Transverse colon (tissue), 4 donors: ENCODE measurements around the gene ZYX. TPM values are rescaled to one million over a fixed set of nuclear protein-coding genes. Genes with fewer than 3 reads are reported as not detected.

Experiments
- DNase-seq: peaks from one replicate; pipeline ENCODE4 v3.0.0-alpha.2; 2019
- H3K27ac ChIP-seq, 4 donors: fragments of 200-600 bp; sonication (generic); 2 replicates each; pipeline ENCODE4 v1.5.1; 2016 to 2018; ENCODE audit warnings: inconsistent platforms in 4 of 4
- H3K27me3 ChIP-seq: fragments of 200-600 bp; sonication (generic); 2 replicates; pipeline ENCODE4 v1.5.1; 2017; ENCODE audit warnings: inconsistent platforms
- H3K36me3 ChIP-seq, 4 donors: fragments of 200-600 bp; sonication (generic); 2 replicates each; pipeline ENCODE4 v1.5.1; 2017 to 2019; ENCODE audit warnings: inconsistent platforms in 4 of 4
- H3K4me1 ChIP-seq, 4 donors: fragments of 200-600 bp; sonication (generic); 2 replicates each; pipeline ENCODE4 v1.5.1; 2017 to 2020; ENCODE audit warnings: inconsistent platforms in 4 of 4
- H3K4me3 ChIP-seq, 4 donors: fragments of 200-600 bp; sonication (generic); 1 replicate in 1 of 4; 2 replicates in 3 of 4; pipeline versions ENCODE4 v1.5.1 to v1.6.1; 2017 to 2019; ENCODE audit warnings: inconsistent platforms in 4 of 4
- H3K9me3 ChIP-seq, 2 donors: fragments of 200-600 bp; sonication (generic); 2 replicates each; pipeline ENCODE4 v1.5.1; 2017 to 2019; ENCODE audit warnings: inconsistent platforms in 2 of 2
- EP300 ChIP-seq: sonication (generic); formaldehyde crosslinking; IDR thresholded peaks from one replicate; pipeline ENCODE4 v1.6.1; 2017; ENCODE audit warnings: antibody characterized with exemption, low read depth
- POLR2A ChIP-seq: fragments of 450-650 bp; IDR thresholded peaks from one replicate; pipeline ENCODE4 v1.6.1; 2016; ENCODE audit warnings: antibody characterized with exemption, mild to moderate bottlenecking, moderate library complexity
- POLR2AphosphoS5 ChIP-seq, 3 donors: sonication (generic); formaldehyde crosslinking; IDR thresholded peaks; one replicate each; pipeline ENCODE4 v1.6.1; 2016; ENCODE audit warnings: antibody characterized with exemption in 3 of 3
- WGBS, 2 donors: methylation state at CpG; one replicate each; pipeline ENCODE4 v1.1.5; 2018; ENCODE audit warnings: low coverage in 1 of 2; 5-methylcytosine and 5-hydroxymethylcytosine counted together
- in situ Hi-C, 4 donors: fragments of 200-750 bp; cut with MboI; loops; one replicate each; pipeline versions ENCODE4 v1.15.0 to v1.15.1; 2017; ENCODE audit warnings: low sequenced_read_pairs in 3 of 4, low pct_ligation_motif_present in 1 of 4, low pct_unique_long_range_greater_than_20kb in 1 of 4
- intact Hi-C: fragments of 100-400 bp; cut with DNase I; formaldehyde crosslinking; loops from one replicate; pipeline ENCODE4 v1.15.1; 2023; ENCODE audit warnings: low total_unique reads
- total RNA-seq, 4 donors: library from RNA; depleted of rRNA; stranded (reverse); fragments of >200 nt; gene quantifications; one replicate each; pipeline ENCODE4 v1.1.0, GENCODE V29; 2016
- TF ChIP-seq, protein P1 (sequence below), 5 experiments: fragments of 200-600 bp in 3 of 5; fragments of 450-650 bp in 2 of 5; sonication (generic) in 3 of 5; IDR thresholded peaks; 1 replicate in 2 of 5; 2 replicates in 3 of 5; pipeline ENCODE4 v1.5.1; 2016 to 2017; ENCODE audit warnings: antibody characterized with exemption in 5 of 5, inconsistent platforms in 3 of 5, mild to moderate bottlenecking in 2 of 5, moderate library complexity in 1 of 5

The ZYX gene
- total RNA-seq, 4 donors from 2014 or later, result 45.2 to 217 (median 110) TPM

DNA sequence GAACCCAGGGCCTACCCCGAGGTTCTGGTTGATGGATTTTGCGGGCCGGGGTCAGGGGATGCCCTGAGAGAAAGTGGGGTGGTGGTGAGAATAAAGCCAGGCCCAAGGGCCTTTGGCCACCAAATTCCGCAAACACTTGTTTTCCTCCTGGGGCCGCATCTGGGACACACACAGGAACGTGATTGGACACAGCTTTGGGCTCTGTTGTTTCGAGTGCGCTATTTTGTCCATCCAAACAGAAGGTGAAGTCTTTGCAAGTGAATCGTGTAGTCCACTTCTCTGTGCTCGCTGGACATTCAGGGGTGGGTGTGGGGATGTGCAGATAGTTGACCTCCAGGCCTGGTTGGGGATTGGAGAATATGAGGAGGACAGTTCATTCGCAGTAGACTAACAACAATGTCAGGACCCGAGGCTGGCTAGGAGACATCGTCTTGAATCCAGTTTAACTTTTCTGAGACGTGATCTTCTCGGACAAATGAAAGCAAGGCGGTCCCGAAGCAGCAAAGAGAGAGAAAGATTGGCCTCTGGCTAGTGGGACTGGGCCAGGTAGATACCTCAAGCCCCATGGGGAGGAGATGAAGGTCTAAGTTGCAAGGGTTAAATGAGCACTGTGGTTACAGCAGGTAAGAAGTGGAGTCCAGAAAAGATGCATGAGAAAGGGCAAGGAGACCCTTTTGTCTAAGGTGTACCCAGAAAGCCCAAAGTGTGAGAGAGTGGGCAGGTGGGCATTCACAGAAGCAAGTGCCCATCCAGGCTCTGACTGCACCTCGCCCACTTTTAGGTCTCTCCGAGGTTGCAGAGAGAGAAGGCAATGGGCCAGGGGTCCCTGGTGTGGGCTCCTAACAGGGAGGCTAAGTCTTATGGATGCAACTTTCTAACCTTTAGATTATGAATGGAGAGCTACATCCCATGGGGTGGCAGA lies 17.9 kb upstream of the ZYX start:
- TF ChIP-seq, protein P1, sequence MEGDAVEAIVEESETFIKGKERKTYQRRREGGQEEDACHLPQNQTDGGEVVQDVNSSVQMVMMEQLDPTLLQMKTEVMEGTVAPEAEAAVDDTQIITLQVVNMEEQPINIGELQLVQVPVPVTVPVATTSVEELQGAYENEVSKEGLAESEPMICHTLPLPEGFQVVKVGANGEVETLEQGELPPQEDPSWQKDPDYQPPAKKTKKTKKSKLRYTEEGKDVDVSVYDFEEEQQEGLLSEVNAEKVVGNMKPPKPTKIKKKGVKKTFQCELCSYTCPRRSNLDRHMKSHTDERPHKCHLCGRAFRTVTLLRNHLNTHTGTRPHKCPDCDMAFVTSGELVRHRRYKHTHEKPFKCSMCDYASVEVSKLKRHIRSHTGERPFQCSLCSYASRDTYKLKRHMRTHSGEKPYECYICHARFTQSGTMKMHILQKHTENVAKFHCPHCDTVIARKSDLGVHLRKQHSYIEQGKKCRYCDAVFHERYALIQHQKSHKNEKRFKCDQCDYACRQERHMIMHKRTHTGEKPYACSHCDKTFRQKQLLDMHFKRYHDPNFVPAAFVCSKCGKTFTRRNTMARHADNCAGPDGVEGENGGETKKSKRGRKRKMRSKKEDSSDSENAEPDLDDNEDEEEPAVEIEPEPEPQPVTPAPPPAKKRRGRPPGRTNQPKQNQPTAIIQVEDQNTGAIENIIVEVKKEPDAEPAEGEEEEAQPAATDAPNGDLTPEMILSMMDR (IDR thresholded peaks at IDR 0.05), result no peak
- no peak for TF ChIP-seq POLR2A
- TF ChIP-seq EP300, result no peak
- peak overlapping the region in 3 of 4 donors; percentile 58 to 83 (median 64) for H3K4me3 ChIP-seq
- in situ Hi-C loops (no loop called here), intact Hi-C loops (no loop called here)
- peaks cover 0 to 26% (median 20%) of the 10 kb centered on the region in 4 donors for H3K4me1 ChIP-seq
- no peaks in the 10 kb centered on the region for H3K36me3 ChIP-seq
- H3K9me3 ChIP-seq, result no peaks in the 10 kb centered on the region
- WGBS, 2 donors, result 71 to 80% methylated on average over 2 to 19 of the region's 19 CpGs
- peaks cover 45% of the 10 kb centered on the region for H3K27me3 ChIP-seq
- no peak overlapping the region for H3K27ac ChIP-seq
- no peak for DNase-seq

GRCh38 chr7:143367972-143368371 lies 13.2 kb upstream of the ZYX start:
- WGBS, 2 donors, result 72% methylated on average over 4 of the region's 4 CpGs; no CpG with 5 or more reads in 1 of the 2 donors
- peak overlapping the region; percentile 37 to 62 (median 55) for H3K27ac ChIP-seq
- peaks cover 18% of the 10 kb centered on the region for H3K27me3 ChIP-seq
- intact Hi-C loops (no loop called here), in situ Hi-C loops (no loop called here)
- peak; percentile 89 for DNase-seq
- TF ChIP-seq EP300 (no peak), POLR2AphosphoS5 (IDR thresholded peaks at IDR 0.05) (peak in 2 of 3 donors; percentile 21 to 71), POLR2A (no peak)
- TF ChIP-seq, protein P1 (IDR thresholded peaks at IDR 0.05), result no peak
- no peaks in the 10 kb centered on the region for H3K36me3 ChIP-seq
- H3K4me3 ChIP-seq, result no peak overlapping the region
- no peaks in the 10 kb centered on the region for H3K9me3 ChIP-seq
- peaks cover 0 to 49% (median 26%) of the 10 kb centered on the region in 4 donors for H3K4me1 ChIP-seq

DNA sequence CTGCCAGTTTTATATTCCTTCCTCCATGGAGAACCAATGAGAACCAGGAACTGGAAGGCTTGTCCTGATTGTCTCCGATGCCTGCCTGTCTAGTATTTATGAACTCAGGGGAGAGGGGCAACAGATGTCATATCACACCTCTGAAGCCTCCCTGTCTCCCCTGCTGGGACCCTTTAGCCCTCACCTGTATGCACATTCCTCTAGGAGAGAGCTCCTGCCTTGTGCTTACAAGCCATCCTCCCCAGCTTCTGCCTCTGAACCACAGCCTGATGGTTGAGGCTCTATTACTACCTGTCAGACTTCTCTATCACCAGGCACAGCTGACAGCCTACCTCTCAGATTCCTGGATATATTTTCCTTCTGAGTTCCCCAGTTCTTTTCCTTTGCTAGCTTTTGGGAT lies 12.8 kb upstream of the ZYX start:
- TF ChIP-seq POLR2AphosphoS5 (IDR thresholded peaks at IDR 0.05), result no peak
- TF ChIP-seq EP300, result no peak
- TF ChIP-seq, protein P1 (IDR thresholded peaks at IDR 0.05), result no peak
- TF ChIP-seq POLR2A, result no peak
- DNase-seq, result no peak
- intact Hi-C loops, result no loop called here
- peaks cover 0 to 47% (median 25%) of the 10 kb centered on the region in 4 donors for H3K4me1 ChIP-seq
- peak overlapping the region; percentile 37 to 62 (median 55) for H3K27ac ChIP-seq
- 43 to 60% methylated on average over 1 of the region's 1 CpG for WGBS, 2 donors
- in situ Hi-C loops, result no loop called here
- no peak overlapping the region for H3K4me3 ChIP-seq
- no peaks in the 10 kb centered on the region for H3K36me3 ChIP-seq
- H3K9me3 ChIP-seq, result no peaks in the 10 kb centered on the region
- H3K27me3 ChIP-seq, result peaks cover 14% of the 10 kb centered on the region

DNA sequence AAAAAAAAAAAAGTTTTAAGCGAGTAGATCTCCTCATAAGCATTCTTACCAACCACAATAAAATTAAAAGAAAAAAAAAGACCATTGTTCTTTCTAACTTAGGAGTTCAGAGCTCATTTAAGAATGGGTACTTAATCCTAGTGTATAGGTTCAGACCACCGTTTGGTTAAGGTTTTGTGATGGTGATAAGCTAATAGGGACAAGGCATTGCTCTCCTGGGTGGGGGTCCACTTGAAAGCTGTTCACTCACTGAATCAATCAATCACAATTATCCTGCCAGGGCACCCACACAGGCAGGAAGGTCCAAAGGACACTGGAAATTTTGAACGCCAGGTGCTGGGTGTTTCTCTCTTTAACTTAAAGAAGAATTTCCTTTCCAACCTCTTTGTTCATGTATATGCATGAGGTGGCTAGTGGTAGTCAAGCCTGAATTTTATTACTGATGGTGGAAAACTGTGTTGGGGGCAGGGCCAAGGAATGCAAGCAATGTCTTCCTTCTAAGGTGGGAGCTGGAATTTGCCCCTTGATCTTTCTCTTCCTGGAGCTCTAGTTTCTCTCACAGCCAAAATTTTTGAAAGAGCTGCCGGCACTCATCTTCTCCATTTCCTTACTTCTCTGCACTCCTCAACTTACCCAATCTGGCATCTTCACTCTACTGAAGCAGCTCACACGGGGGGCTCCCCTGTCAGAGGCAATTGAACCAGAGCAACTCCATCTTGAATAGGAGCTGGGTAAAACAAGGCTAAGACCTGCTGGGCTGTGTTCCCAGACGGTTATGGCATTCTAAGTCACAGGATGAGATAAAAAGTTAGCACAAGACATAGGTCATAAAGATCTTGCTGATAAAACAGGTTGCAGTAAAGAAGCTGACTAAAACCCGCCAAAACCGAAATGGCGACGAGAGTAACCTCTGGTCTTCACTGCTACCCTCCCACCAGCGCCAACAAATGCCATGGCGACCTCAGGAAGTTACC lies 11.2 kb upstream of the ZYX start:
- Histone ChIP-seq H3K4me3 (no peak overlapping the region), H3K27me3 (peaks cover 2% of the 10 kb centered on the region), H3K9me3 (no peaks in the 10 kb centered on the region), H3K27ac (peak overlapping the region; percentile 34 to 67 (median 58)), H3K4me1 (peaks cover 0 to 49% (median 25%) of the 10 kb centered on the region in 4 donors), H3K36me3 (no peaks in the 10 kb centered on the region)
- 43 to 55% methylated on average over 7 to 12 of the region's 12 CpGs for WGBS, 2 donors
- TF ChIP-seq EP300, result no peak
- TF ChIP-seq POLR2A, result no peak
- TF ChIP-seq, protein P1 (IDR thresholded peaks at IDR 0.05), result no peak
- TF ChIP-seq POLR2AphosphoS5 (IDR thresholded peaks at IDR 0.05), result peak in 1 of 3 donors; percentile 9
- DNase-seq, result peak; percentile 58
- in situ Hi-C loops (no loop called here), intact Hi-C loops (no loop called here)
